ENCODE data around the gene GATAD2B. TPM values are rescaled to one million over a fixed set of nuclear protein-coding genes. Genes with fewer than 3 reads are reported as not detected.

The GATAD2B gene
- total and polyA plus RNA-seq, 2 donors (not counting 3 experiments of a cell fraction or from before 2014, with no cell fraction given), result 8.5 to 46.3 TPM

DNA sequence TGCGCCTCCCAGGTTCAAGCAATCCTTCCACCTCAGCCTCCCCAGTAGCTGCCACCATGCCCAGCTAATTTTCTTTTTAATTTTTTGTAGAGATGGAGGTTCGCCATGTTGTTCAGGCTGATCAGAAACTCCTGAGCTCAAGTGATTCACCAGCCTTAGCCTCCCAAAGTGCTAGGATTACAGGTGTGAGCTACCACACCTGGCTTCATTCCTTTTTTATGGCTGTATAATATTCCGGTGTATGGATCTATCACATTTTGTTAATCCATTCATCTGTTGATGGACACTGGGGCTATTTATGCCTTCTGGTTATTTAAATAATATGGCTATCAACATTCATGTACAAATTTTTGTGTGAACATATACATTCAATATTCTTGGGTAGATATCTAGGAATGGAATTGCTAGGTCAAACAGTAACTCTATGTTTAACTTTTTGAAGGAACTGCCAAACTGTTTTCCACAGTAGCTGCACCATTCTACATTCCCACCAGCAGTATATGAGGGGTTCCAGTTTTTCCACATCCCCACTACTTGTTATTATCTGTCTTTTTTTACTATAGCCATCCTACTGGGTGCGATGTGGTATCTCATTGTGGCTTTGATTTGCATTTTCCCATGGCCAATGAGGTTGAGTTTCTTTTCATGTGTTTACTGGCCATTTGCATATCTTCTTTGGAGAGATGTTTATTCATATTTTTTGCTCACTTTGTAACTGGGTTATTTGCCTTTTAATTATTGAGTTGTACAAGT, 136.6 kb downstream of the GATAD2B start:
- no peak for FAIRE-seq
- CTCF ChIA-PET, result interaction anchor here (1.5 kb wide), 1 partner anchor 12 kb away, joined by 3 read pairs; no protein-coding TSS in a partner anchor

More for the DNA sequence above, 136.6 kb downstream of the GATAD2B start:
- no peak for DNase-seq (ENCODE audit: low read depth, low spot score)
- H3K27ac ChIP-seq (ENCODE audit: insufficient read depth, low read depth, low read length), result no peak overlapping the region
- no peak overlapping the region for H3K4me2 ChIP-seq (ENCODE audit: insufficient read depth, low read length)
- H3K9me3 ChIP-seq (replicated peaks; ENCODE audit: control insufficient read depth, insufficient read depth, low read length), result no peaks in the 10 kb centered on the region
- peaks cover 20% of the 10 kb centered on the region for H3K4me1 ChIP-seq (ENCODE audit: control insufficient read depth, extremely low read depth, insufficient read depth, low read length)
- POLR2A ChIA-PET, result no interaction called here
- H3K9me1 ChIP-seq (replicated peaks; ENCODE audit: control insufficient read depth, extremely low read depth, insufficient read depth, low read length), result no peaks in the 10 kb centered on the region
- no peak overlapping the region for H2AFZ ChIP-seq (ENCODE audit: low read depth, low read length)
- no TSS peak for BruUV-seq (replicated peaks)
- TF ChIP-seq FOS (IDR thresholded peaks at IDR 0.05; ENCODE audit: borderline replicate concordance, insufficient read depth, low read length) (no peak), GATA2 (IDR thresholded peaks at IDR 0.05; ENCODE audit: insufficient read depth, insufficient read length, low read depth, low read length) (no peak), MYC (IDR thresholded peaks at IDR 0.05; ENCODE audit: low read depth, low read length) (no peak), POLR2A (IDR thresholded peaks at IDR 0.05; ENCODE audit: low read depth, low read length) (no peak), JUN (IDR thresholded peaks at IDR 0.05; ENCODE audit: borderline replicate concordance, insufficient read depth, insufficient read length, low read depth) (no peak), EZH2 (IDR thresholded peaks at IDR 0.05; ENCODE audit: borderline replicate concordance, low read depth, low read length, severe bottlenecking) (no peak), POLR2AphosphoS5 (IDR thresholded peaks at IDR 0.05; ENCODE audit: insufficient read depth, low read depth, low read length) (no peak)
- TF ChIP-seq, protein P1, sequence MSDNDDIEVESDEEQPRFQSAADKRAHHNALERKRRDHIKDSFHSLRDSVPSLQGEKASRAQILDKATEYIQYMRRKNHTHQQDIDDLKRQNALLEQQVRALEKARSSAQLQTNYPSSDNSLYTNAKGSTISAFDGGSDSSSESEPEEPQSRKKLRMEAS (IDR thresholded peaks at IDR 0.05; ENCODE audit: insufficient read depth, insufficient read length), result no peak
- TF ChIP-seq, protein P2, sequence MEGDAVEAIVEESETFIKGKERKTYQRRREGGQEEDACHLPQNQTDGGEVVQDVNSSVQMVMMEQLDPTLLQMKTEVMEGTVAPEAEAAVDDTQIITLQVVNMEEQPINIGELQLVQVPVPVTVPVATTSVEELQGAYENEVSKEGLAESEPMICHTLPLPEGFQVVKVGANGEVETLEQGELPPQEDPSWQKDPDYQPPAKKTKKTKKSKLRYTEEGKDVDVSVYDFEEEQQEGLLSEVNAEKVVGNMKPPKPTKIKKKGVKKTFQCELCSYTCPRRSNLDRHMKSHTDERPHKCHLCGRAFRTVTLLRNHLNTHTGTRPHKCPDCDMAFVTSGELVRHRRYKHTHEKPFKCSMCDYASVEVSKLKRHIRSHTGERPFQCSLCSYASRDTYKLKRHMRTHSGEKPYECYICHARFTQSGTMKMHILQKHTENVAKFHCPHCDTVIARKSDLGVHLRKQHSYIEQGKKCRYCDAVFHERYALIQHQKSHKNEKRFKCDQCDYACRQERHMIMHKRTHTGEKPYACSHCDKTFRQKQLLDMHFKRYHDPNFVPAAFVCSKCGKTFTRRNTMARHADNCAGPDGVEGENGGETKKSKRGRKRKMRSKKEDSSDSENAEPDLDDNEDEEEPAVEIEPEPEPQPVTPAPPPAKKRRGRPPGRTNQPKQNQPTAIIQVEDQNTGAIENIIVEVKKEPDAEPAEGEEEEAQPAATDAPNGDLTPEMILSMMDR (IDR thresholded peaks at IDR 0.05; ENCODE audit: extremely low read depth in 1 of 2, insufficient read depth in 1 of 2, low read depth in 1 of 2, low read length in 2 of 2), result no peak
- H4K20me1 ChIP-seq (replicated peaks; ENCODE audit: control insufficient read depth, extremely low read depth, insufficient read depth, low read length), result no peaks in the 10 kb centered on the region
- peaks cover 0 to 2% of the 10 kb centered on the region in 2 experiments for H3K27me3 ChIP-seq (ENCODE audit: control insufficient read depth in 2 of 2, insufficient read depth in 2 of 2, low read length in 2 of 2)
- no peaks in the 10 kb centered on the region for H3K79me2 ChIP-seq (ENCODE audit: control insufficient read depth, insufficient read depth, low read length)
- intact Hi-C loops (cut with micrococcal nuclease) (no loop called here), dilution Hi-C loops (cut with MboI; ENCODE audit: extremely low pct_ligation_motif_present, low sequenced_read_pairs) (no loop called here)
- H3K9ac ChIP-seq (replicated peaks; ENCODE audit: extremely low read depth, insufficient read depth, low read length), result no peak overlapping the region
- H3K36me3 ChIP-seq (ENCODE audit: control insufficient read depth in 2 of 2, extremely low read depth in 1 of 2, insufficient read depth in 2 of 2, low read length in 2 of 2), result no peaks in the 10 kb centered on the region
- no peak overlapping the region for H3K4me3 ChIP-seq (replicated peaks in 1 of 3; ENCODE audit: insufficient read depth in 1 of 3, low read depth in 1 of 3, low read length in 3 of 3)

Measured in endothelial cell of umbilical vein (primary cell).